Natural killer cell (primary cell): Measurements from ENCODE around the gene BLOC1S1. TPM values are rescaled to one million over a fixed set of nuclear protein-coding genes. Genes with fewer than 3 reads are reported as not detected.

ENCODE experiments used
- ATAC-seq, 3 donors: fragments of 150-1000 bp in 2 of 3; fragments of 200-7000 bp in 1 of 3; cut with Tn5 transposase; 1 replicate in 1 of 3; 2 replicates in 2 of 3; pipeline ENCODE4 v1.10.0; 2021; ENCODE audit warnings: mild to moderate bottlenecking in 2 of 3, moderate library complexity in 2 of 3
- DNase-seq, 2 donors: peaks; one replicate each; pipeline versions ENCODE4 v3.0.0 to v3.0.0-alpha.2; 2013 to 2021; ENCODE audit warnings: mixed read lengths in 1 of 2
- H3K27ac ChIP-seq: one replicate; pipeline ENCODE4 v1.5.1; 2013; ENCODE audit warnings: mild to moderate bottlenecking, low read length
- H3K27me3 ChIP-seq: one replicate; pipeline ENCODE4 v1.6.1; 2013; ENCODE audit warnings: low read length; ENCODE audit not compliant: control insufficient read depth, insufficient read depth
- H3K36me3 ChIP-seq: one replicate; pipeline ENCODE4 v1.6.1; 2013; ENCODE audit warnings: low read length; ENCODE audit not compliant: control insufficient read depth, insufficient read depth
- H3K4me1 ChIP-seq: one replicate; pipeline ENCODE4 v1.6.1; 2013; ENCODE audit warnings: low read length; ENCODE audit not compliant: control insufficient read depth, insufficient read depth
- H3K4me3 ChIP-seq: one replicate; pipeline ENCODE4 v1.5.1; 2013; ENCODE audit warnings: low read length
- H3K9me3 ChIP-seq: one replicate; pipeline ENCODE4 v1.6.1; 2013; ENCODE audit warnings: low read length; ENCODE audit not compliant: control insufficient read depth, insufficient read depth
- H3K27ac Mint-ChIP-seq, 2 donors: one replicate each; pipeline ENCODE4 v1.8.0; 2022; ENCODE audit warnings: mild to moderate bottlenecking in 2 of 2, mixed read lengths in 2 of 2, moderate library complexity in 1 of 2
- H3K27me3 Mint-ChIP-seq, 2 donors: one replicate each; pipeline ENCODE4 v1.8.0; 2022; ENCODE audit warnings: low read depth in 2 of 2, mixed read lengths in 2 of 2
- H3K36me3 Mint-ChIP-seq: one replicate; pipeline ENCODE4 v1.8.0; 2022; ENCODE audit warnings: mixed read lengths
- H3K4me1 Mint-ChIP-seq, 2 donors: one replicate each; pipeline ENCODE4 v1.8.0; 2022; ENCODE audit warnings: mixed read lengths in 2 of 2
- H3K4me3 Mint-ChIP-seq: one replicate; pipeline ENCODE4 v1.8.0; 2022; ENCODE audit warnings: mild to moderate bottlenecking, moderate library complexity, mixed read lengths
- H3K9me3 Mint-ChIP-seq, 2 donors: one replicate each; pipeline ENCODE4 v1.8.0; 2022; ENCODE audit warnings: mixed read lengths in 2 of 2
- CTCF ChIP-seq: fragments of 200-600 bp; IDR thresholded peaks from one replicate; pipeline ENCODE4 v1.8.0; 2022; ENCODE audit warnings: antibody characterized with exemption
- WGBS: methylation state at CpG from one replicate; pipeline ENCODE4 v1.1.7; 2013; ENCODE audit warnings: missing lambda C conversion rate; ENCODE audit not compliant: insufficient coverage; 5-methylcytosine and 5-hydroxymethylcytosine counted together
- intact Hi-C: fragments of 100-400 bp; cut with micrococcal nuclease; formaldehyde crosslinking; loops from one replicate; pipeline ENCODE4 v1.14.2; 2022
- total RNA-seq, 4 donors: library from RNA; stranded (reverse); fragments of 120-200 nt in 1 of 4; gene quantifications; one replicate each; pipeline versions ENCODE4 v1.2.3 to v1.2.4, GENCODE V29; 2013 to 2022

The BLOC1S1 gene
- total RNA-seq, 3 donors from 2014 or later (not counting 1 experiment from before 2014, with no cell fraction given) = 75.8 to 83.7 (median 81.0) TPM

- H3K9me3 ChIP-seq = no peaks in the 10 kb centered on the region
- H3K27me3 Mint-ChIP-seq = peaks cover 19 to 21% of the 10 kb centered on the region in 2 donors
- peaks cover 18% of the 10 kb centered on the region for H3K4me1 ChIP-seq
- DNase-seq (no peak), ATAC-seq (no peak)
- H3K9me3 Mint-ChIP-seq = no peaks in the 10 kb centered on the region
- 91% methylated on average over 6 of the region's 6 CpGs for WGBS
- H3K4me3 Mint-ChIP-seq = no peak overlapping the region
- TF ChIP-seq CTCF = no peak
- intact Hi-C loops = no loop called here
- H3K27ac Mint-ChIP-seq = no peak overlapping the region
- H3K27me3 ChIP-seq = peaks cover 17% of the 10 kb centered on the region
- peaks cover 14 to 17% of the 10 kb centered on the region in 2 donors for H3K4me1 Mint-ChIP-seq
- no peak overlapping the region for H3K4me3 ChIP-seq
- no peaks in the 10 kb centered on the region for H3K36me3 Mint-ChIP-seq
- H3K27ac ChIP-seq = no peak overlapping the region
- no peaks in the 10 kb centered on the region for H3K36me3 ChIP-seq
These were observed 11.7 kb upstream of the BLOC1S1 start for GRCh38 chr12:55703901-55704761.

GRCh38 chr12:55704824-55705718 lies 10.8 kb upstream of the BLOC1S1 start:
- Histone ChIP-seq H3K9me3 (no peaks in the 10 kb centered on the region), H3K4me1 (peaks cover 18% of the 10 kb centered on the region), H3K36me3 (no peaks in the 10 kb centered on the region), H3K4me3 (no peak overlapping the region), H3K27ac (no peak overlapping the region), H3K27me3 (peaks cover 17% of the 10 kb centered on the region)
- ATAC-seq = no peak
- Mint-ChIP-seq H3K4me1 (peaks cover 14 to 17% of the 10 kb centered on the region in 2 donors), H3K9me3 (no peaks in the 10 kb centered on the region), H3K4me3 (no peak overlapping the region), H3K27me3 (peaks cover 26 to 30% of the 10 kb centered on the region in 2 donors), H3K27ac (no peak overlapping the region), H3K36me3 (no peaks in the 10 kb centered on the region)
- TF ChIP-seq CTCF = no peak
- intact Hi-C loops = no loop called here
- 88% methylated on average over 8 of the region's 9 CpGs for WGBS
- DNase-seq = no peak

GRCh38 chr12:55705782-55706402 lies 10.0 kb upstream of the BLOC1S1 start:
- intact Hi-C loops = no loop called here
- 57% methylated on average over 5 of the region's 5 CpGs for WGBS
- H3K27ac Mint-ChIP-seq = no peak overlapping the region
- peaks cover 14 to 17% of the 10 kb centered on the region in 2 donors for H3K4me1 Mint-ChIP-seq
- H3K4me3 ChIP-seq = no peak overlapping the region
- H3K4me3 Mint-ChIP-seq = no peak overlapping the region
- peaks cover 26 to 30% of the 10 kb centered on the region in 2 donors for H3K27me3 Mint-ChIP-seq
- no peak for TF ChIP-seq CTCF
- no peaks in the 10 kb centered on the region for H3K36me3 ChIP-seq
- no peaks in the 10 kb centered on the region for H3K9me3 ChIP-seq
- H3K4me1 ChIP-seq = peaks cover 18% of the 10 kb centered on the region
- DNase-seq (no peak), ATAC-seq (no peak)
- no peak overlapping the region for H3K27ac ChIP-seq
- H3K9me3 Mint-ChIP-seq = no peaks in the 10 kb centered on the region
- H3K27me3 ChIP-seq = peaks cover 17% of the 10 kb centered on the region
- H3K36me3 Mint-ChIP-seq = no peaks in the 10 kb centered on the region
